Esophagus mucosa (tissue), 1 donor: ENCODE data around the gene SMIM17. TPM values are rescaled to one million over a fixed set of nuclear protein-coding genes. Genes with fewer than 3 reads are reported as not detected.

ENCODE experiments used
- total RNA-seq: library from RNA; stranded (reverse); gene quantifications from one replicate; pipeline ENCODE4 v1.2.4, GENCODE V29; 2023
- donor health status: DM: yes; HTN: yes; CAD: no.

The SMIM17 gene
- total RNA-seq, 1 donor from 2014 or later = not detected

Other genes starting within 250 kb of the SMIM17 start
- 0.92 TPM for gene ZNF582, start 249.6 kb upstream of the SMIM17 start, total RNA-seq
- gene ZNF583, start 238.8 kb upstream of the SMIM17 start, total RNA-seq = 0.48 TPM
- 0.76 TPM for gene ZNF667, start 165.8 kb upstream of the SMIM17 start, total RNA-seq
- gene ZNF471, start 135.3 kb upstream of the SMIM17 start, total RNA-seq = 2.0 TPM
- 3.6 TPM for gene ZFP28, start 104.2 kb upstream of the SMIM17 start, total RNA-seq
- gene ZNF470, start 75.7 kb upstream of the SMIM17 start, total RNA-seq = 2.4 TPM
- gene ZNF71, start 47.9 kb upstream of the SMIM17 start, total RNA-seq = 1.9 TPM
- gene ZNF835, start 28.6 kb downstream of the SMIM17 start, total RNA-seq = 0.04 TPM
- gene PEG3, start 197.6 kb downstream of the SMIM17 start, total RNA-seq = 1.4 TPM
- gene ZIM2, start 197.6 kb downstream of the SMIM17 start, total RNA-seq = not detected